Activated naive CD4-positive, alpha-beta T cell treated with anti-CD3 and anti-CD28 coated beads for 36 hours (primary cell): ENCODE results near the gene B2M. TPM values are rescaled to one million over a fixed set of nuclear protein-coding genes. Genes with fewer than 3 reads are reported as not detected.
"Not testable (repeated sequence)": the region's sequence is repeated elsewhere in the genome, so short reads cannot be mapped to it uniquely, and the experiment has no call there.

ENCODE experiments used
- CTCF ChIA-PET: fragments of 350-600 bp; sonication (Branson Sonifier 250); formaldehyde crosslinking; loops from one replicate; lab custom pipeline; 2021; ENCODE audit warnings: antibody characterized with exemption; lab: Charles Lee
- DNase-seq: peaks from one replicate; pipeline ENCODE4 v3.0.0-alpha.2; 2020
- H3K27ac Mint-ChIP-seq: one replicate; pipeline ENCODE4 v1.8.0; 2021; ENCODE audit warnings: mild to moderate bottlenecking, mixed read lengths
- H3K27me3 Mint-ChIP-seq: one replicate; pipeline ENCODE4 v1.8.0; 2021; ENCODE audit warnings: low read depth, mixed read lengths
- H3K36me3 Mint-ChIP-seq: one replicate; pipeline ENCODE4 v1.8.0; 2021; ENCODE audit warnings: low read depth, mixed read lengths
- H3K4me1 Mint-ChIP-seq: one replicate; pipeline ENCODE4 v1.8.0; 2021; ENCODE audit warnings: low read depth, mixed read lengths
- H3K4me3 Mint-ChIP-seq: one replicate; pipeline ENCODE4 v1.8.0; 2021; ENCODE audit warnings: mild to moderate bottlenecking, moderate library complexity, mixed read lengths
- H3K9me3 Mint-ChIP-seq: one replicate; pipeline ENCODE4 v1.8.0; 2021; ENCODE audit warnings: mixed read lengths
- intact Hi-C: fragments of 100-400 bp; cut with micrococcal nuclease; formaldehyde crosslinking; loops from one replicate; pipeline ENCODE4 v1.15.1; 2023
- total RNA-seq, 2 experiments: library from RNA; stranded (reverse); gene quantifications; one replicate each; pipeline ENCODE4 v1.2.3, GENCODE V29; 2021

The B2M gene
- total RNA-seq, 2 experiments from 2014 or later: 5,387 to 5,703 TPM

- peak overlapping the region; percentile 12 for H3K4me3 Mint-ChIP-seq
- peaks cover 2% of the 10 kb centered on the region for H3K9me3 Mint-ChIP-seq
- H3K4me1 Mint-ChIP-seq: peaks cover 51% of the 10 kb centered on the region
- peaks cover 6% of the 10 kb centered on the region for H3K36me3 Mint-ChIP-seq
- H3K27ac Mint-ChIP-seq: peak overlapping the region; percentile 78
- intact Hi-C loops: loop anchor here (1.0 kb wide), 3 partner anchors 75 to 160 kb away; partner anchors contain the start of gene SPG11
- H3K27me3 Mint-ChIP-seq: no peaks in the 10 kb centered on the region
- no peak for DNase-seq
- CTCF ChIA-PET: interaction anchor here (0.5 to 6.6 kb wide), 30 partner anchors 8 to 834 kb away, joined by 3 to 132 read pairs (median 4); partner anchors contain the start of genes B2M, PATL2 and SPG11
Observed at GRCh38 chr15:44738340-44738984, 27.1 kb downstream of the B2M start.

- H3K27ac Mint-ChIP-seq, H3K27me3 Mint-ChIP-seq, H3K36me3 Mint-ChIP-seq, intact Hi-C loops, H3K9me3 Mint-ChIP-seq, H3K4me3 Mint-ChIP-seq, DNase-seq: not testable (repeated sequence)
- H3K4me1 Mint-ChIP-seq: peaks cover 44% of the 10 kb centered on the region
- CTCF ChIA-PET: interaction anchor here (0.7 to 6.6 kb wide), 18 partner anchors 8 to 163 kb away, joined by 3 to 132 read pairs (median 12); partner anchors contain the start of genes B2M, PATL2 and SPG11
Observed at GRCh38 chr15:44739222-44739847, 28.0 kb downstream of the B2M start.

- intact Hi-C loops, H3K36me3 Mint-ChIP-seq, DNase-seq, H3K4me3 Mint-ChIP-seq, H3K27me3 Mint-ChIP-seq, CTCF ChIA-PET, H3K27ac Mint-ChIP-seq: not testable (repeated sequence)
- Mint-ChIP-seq H3K9me3 (peaks cover 12% of the 10 kb centered on the region), H3K4me1 (peaks cover 16% of the 10 kb centered on the region)
Observed at GRCh38 chr15:44743454-44743853, 32.1 kb downstream of the B2M start.

GRCh38 chr15:44753345-44753744 is 42.0 kb downstream of the B2M start:
- no peak for DNase-seq
- Mint-ChIP-seq H3K4me1 (peaks cover 27% of the 10 kb centered on the region), H3K27ac (no peak overlapping the region), H3K27me3 (no peaks in the 10 kb centered on the region), H3K9me3 (peaks cover 3% of the 10 kb centered on the region), H3K36me3 (peaks cover 14% of the 10 kb centered on the region), H3K4me3 (no peak overlapping the region)
- intact Hi-C loops: no loop called here
- CTCF ChIA-PET: interaction anchor here (0.6 to 1.2 kb wide), 3 partner anchors 178 to 857 kb away, joined by 3 to 4 read pairs (median 4); no protein-coding TSS in a partner anchor

GRCh38 chr15:44763187-44763586 is 51.9 kb downstream of the B2M start:
- Mint-ChIP-seq H3K27ac (no peak overlapping the region), H3K9me3 (no peaks in the 10 kb centered on the region), H3K27me3 (peaks cover 4% of the 10 kb centered on the region), H3K36me3 (peaks cover 11% of the 10 kb centered on the region), H3K4me3 (no peak overlapping the region), H3K4me1 (no peaks in the 10 kb centered on the region)
- CTCF ChIA-PET: no interaction called here
- no peak for DNase-seq
- intact Hi-C loops: no loop called here

- H3K4me3 Mint-ChIP-seq: no peak overlapping the region
- DNase-seq: no peak
- intact Hi-C loops: no loop called here
- H3K36me3 Mint-ChIP-seq: peaks cover 14% of the 10 kb centered on the region
- H3K27ac Mint-ChIP-seq: no peak overlapping the region
- H3K9me3 Mint-ChIP-seq: no peaks in the 10 kb centered on the region
- peaks cover 4% of the 10 kb centered on the region for H3K27me3 Mint-ChIP-seq
- no peaks in the 10 kb centered on the region for H3K4me1 Mint-ChIP-seq
- CTCF ChIA-PET: interaction anchor here (1.6 kb wide), 1 partner anchor 25 kb away, joined by 5 read pairs; no protein-coding TSS in a partner anchor
Observed at GRCh38 chr15:44763848-44764247, 52.5 kb downstream of the B2M start.

GRCh38 chr15:44765036-44765435 is 53.7 kb downstream of the B2M start:
- intact Hi-C loops: no loop called here
- H3K27ac Mint-ChIP-seq: no peak overlapping the region
- H3K27me3 Mint-ChIP-seq: peaks cover 4% of the 10 kb centered on the region
- no peak for DNase-seq
- peaks cover 18% of the 10 kb centered on the region for H3K36me3 Mint-ChIP-seq
- no peak overlapping the region for H3K4me3 Mint-ChIP-seq
- H3K9me3 Mint-ChIP-seq: peaks cover 3% of the 10 kb centered on the region
- H3K4me1 Mint-ChIP-seq: no peaks in the 10 kb centered on the region
- CTCF ChIA-PET: interaction anchor here (1.6 kb wide), 1 partner anchor 26 kb away, joined by 5 read pairs; no protein-coding TSS in a partner anchor

Other genes with a start within 250 kb of the B2M start
- gene EIF3J, start 174.4 kb upstream of the B2M start, total RNA-seq: 10 to 100 TPM; 75.8 to 77.9 TPM
- 10 to 100 TPM; 83.2 to 96.4 TPM for gene SPG11, start 47.9 kb upstream of the B2M start, total RNA-seq
- 1 to 10 TPM; 6.1 to 6.3 TPM for gene PATL2, start 194 bp upstream of the B2M start, total RNA-seq
- 10 to 100 TPM; 40.3 to 42.5 TPM for gene TRIM69, start 25.0 kb downstream of the B2M start, total RNA-seq
- gene TERB2, start 245.2 kb downstream of the B2M start, total RNA-seq: not detected